Prostate gland (tissue), 2 donors: ENCODE results near the gene C1QC.

Experiments used
- POLR2A ChIP-seq: fragments of 450-650 bp; IDR thresholded peaks from one replicate; pipeline ENCODE4 v1.6.1; 2016; ENCODE audit warnings: antibody characterized with exemption, mild to moderate bottlenecking
- TF ChIP-seq, protein P1 (sequence below), 4 experiments: fragments of 200-600 bp in 2 of 4; fragments of 450-650 bp in 2 of 4; sonication (generic) in 2 of 4; IDR thresholded peaks; 1 replicate in 3 of 4; 2 replicates in 1 of 4; pipeline ENCODE4 v1.5.1; 2016 to 2019; ENCODE audit warnings: antibody characterized with exemption in 4 of 4, mild to moderate bottlenecking in 2 of 4, moderate library complexity in 2 of 4

DNA sequence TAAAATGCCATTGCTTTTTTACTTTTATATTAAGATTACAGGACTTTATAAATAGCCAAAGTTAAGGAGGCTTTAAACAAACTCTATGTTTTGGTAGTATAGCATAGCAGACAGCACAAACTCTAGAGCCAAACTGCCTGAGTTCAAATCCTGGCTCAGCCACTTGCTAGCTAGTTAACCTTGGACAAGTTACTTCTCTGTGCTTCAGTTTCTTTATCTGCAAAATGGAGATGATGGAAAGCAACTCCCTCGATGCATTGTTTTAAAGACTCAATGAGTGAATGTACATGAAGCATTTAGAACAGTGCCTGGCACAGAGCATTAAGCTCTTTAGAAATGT is 30.9 kb downstream of the C1QC start:
- TF ChIP-seq, protein P1, sequence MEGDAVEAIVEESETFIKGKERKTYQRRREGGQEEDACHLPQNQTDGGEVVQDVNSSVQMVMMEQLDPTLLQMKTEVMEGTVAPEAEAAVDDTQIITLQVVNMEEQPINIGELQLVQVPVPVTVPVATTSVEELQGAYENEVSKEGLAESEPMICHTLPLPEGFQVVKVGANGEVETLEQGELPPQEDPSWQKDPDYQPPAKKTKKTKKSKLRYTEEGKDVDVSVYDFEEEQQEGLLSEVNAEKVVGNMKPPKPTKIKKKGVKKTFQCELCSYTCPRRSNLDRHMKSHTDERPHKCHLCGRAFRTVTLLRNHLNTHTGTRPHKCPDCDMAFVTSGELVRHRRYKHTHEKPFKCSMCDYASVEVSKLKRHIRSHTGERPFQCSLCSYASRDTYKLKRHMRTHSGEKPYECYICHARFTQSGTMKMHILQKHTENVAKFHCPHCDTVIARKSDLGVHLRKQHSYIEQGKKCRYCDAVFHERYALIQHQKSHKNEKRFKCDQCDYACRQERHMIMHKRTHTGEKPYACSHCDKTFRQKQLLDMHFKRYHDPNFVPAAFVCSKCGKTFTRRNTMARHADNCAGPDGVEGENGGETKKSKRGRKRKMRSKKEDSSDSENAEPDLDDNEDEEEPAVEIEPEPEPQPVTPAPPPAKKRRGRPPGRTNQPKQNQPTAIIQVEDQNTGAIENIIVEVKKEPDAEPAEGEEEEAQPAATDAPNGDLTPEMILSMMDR (IDR thresholded peaks at IDR 0.05): no peak
- no peak for TF ChIP-seq POLR2A
